HEK293T (cell line): ENCODE measurements around the gene NRAS.

Source experiments
- ARNT ChIP-seq: fragments of 450-650 bp; IDR thresholded peaks from 2 replicates; pipeline ENCODE4 v1.6.1; 2017; ENCODE audit warnings: mild to moderate bottlenecking
- BHLHE40 ChIP-seq: fragments of 450-650 bp; IDR thresholded peaks from 2 replicates; pipeline ENCODE4 v1.6.1; 2016; ENCODE audit warnings: mild to moderate bottlenecking, moderate library complexity, borderline replicate concordance
- CTBP1 ChIP-seq: fragments of 450-650 bp; IDR thresholded peaks from 2 replicates; pipeline ENCODE4 v1.6.1; 2016; ENCODE audit warnings: borderline replicate concordance
- ELF4 ChIP-seq: fragments of 450-650 bp; IDR thresholded peaks from 2 replicates; pipeline ENCODE4 v1.6.1; 2017; ENCODE audit warnings: antibody characterized with exemption
- LEF1 ChIP-seq: fragments of 450-650 bp; IDR thresholded peaks from 2 replicates; pipeline ENCODE4 v1.6.1; 2017; ENCODE audit warnings: mild to moderate bottlenecking, borderline replicate concordance
- NFRKB ChIP-seq: fragments of 450-650 bp; IDR thresholded peaks from 2 replicates; pipeline ENCODE4 v1.6.1; 2016; ENCODE audit warnings: mild to moderate bottlenecking, moderate library complexity
- SP1 ChIP-seq: fragments of 450-650 bp; IDR thresholded peaks from 2 replicates; pipeline ENCODE4 v1.6.1; 2017
- SUZ12 ChIP-seq: fragments of 450-650 bp; IDR thresholded peaks from 2 replicates; pipeline ENCODE4 v1.6.1; 2016; ENCODE audit warnings: mild to moderate bottlenecking
- TARDBP ChIP-seq: fragments of 450-650 bp; IDR thresholded peaks from 2 replicates; pipeline ENCODE4 v1.6.1; 2016
- TF ChIP-seq, protein P1 (sequence below): fragments of 450-650 bp; IDR thresholded peaks from 2 replicates; pipeline ENCODE4 v1.6.1; 2016

DNA sequence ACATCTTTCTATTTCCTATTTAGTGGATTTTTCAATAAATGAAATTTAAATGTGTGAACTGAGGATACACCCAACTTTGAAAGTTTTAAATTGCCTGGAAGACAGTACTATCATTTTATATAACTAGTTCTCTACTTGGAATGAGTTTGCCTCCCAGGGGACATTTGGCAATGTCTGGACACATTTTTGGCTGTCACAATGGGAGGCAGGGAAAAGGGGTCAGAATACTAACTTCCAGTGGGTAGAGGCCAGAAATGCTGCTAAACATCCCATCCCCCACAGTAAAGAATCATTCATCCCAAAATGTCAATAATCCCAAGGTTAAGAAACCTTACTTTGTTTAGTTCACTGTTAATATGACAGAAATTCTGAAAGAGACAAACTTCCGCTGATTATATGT lies 13.2 kb upstream of the NRAS start:
- TF ChIP-seq SP1 (no peak), SUZ12 (no peak), ELF4 (no peak), TARDBP (no peak), LEF1 (no peak), CTBP1 (no peak), NFRKB (no peak), BHLHE40 (no peak), ARNT (no peak)
- TF ChIP-seq, protein P1, sequence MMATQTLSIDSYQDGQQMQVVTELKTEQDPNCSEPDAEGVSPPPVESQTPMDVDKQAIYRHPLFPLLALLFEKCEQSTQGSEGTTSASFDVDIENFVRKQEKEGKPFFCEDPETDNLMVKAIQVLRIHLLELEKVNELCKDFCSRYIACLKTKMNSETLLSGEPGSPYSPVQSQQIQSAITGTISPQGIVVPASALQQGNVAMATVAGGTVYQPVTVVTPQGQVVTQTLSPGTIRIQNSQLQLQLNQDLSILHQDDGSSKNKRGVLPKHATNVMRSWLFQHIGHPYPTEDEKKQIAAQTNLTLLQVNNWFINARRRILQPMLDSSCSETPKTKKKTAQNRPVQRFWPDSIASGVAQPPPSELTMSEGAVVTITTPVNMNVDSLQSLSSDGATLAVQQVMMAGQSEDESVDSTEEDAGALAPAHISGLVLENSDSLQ, result no peak
